Fibroblast of skin of left biceps (primary cell): ENCODE results near the gene FGGY.
"Not testable (repeated sequence)": the region's sequence is repeated elsewhere in the genome, so short reads cannot be mapped to it uniquely, and the experiment has no call there.

ENCODE experiments used
- DNase-seq, 2 experiments: peaks; one replicate each; pipeline ENCODE4 v3.0.0-alpha.2; 2013; ENCODE audit warnings: low read depth in 2 of 2

Gene FGGY

GRCh38 chr1:59733443-59734141 is 436.7 kb downstream of the FGGY start:
- DNase-seq = no peak

- not testable (repeated sequence) for DNase-seq
Observed at GRCh38 chr1:59735927-59736326, 439.0 kb downstream of the FGGY start.

- DNase-seq = no peak
Observed at GRCh38 chr1:59736744-59737143, 439.9 kb downstream of the FGGY start.

- no peak for DNase-seq
Observed at GRCh38 chr1:59737638-59738037, 440.7 kb downstream of the FGGY start.

GRCh38 chr1:59738152-59738551 is 441.3 kb downstream of the FGGY start:
- peak; percentile 77 to 82 for DNase-seq

- DNase-seq = no peak
Observed at GRCh38 chr1:59738591-59739015, 441.7 kb downstream of the FGGY start.

GRCh38 chr1:59739111-59739510 is 442.2 kb downstream of the FGGY start:
- no peak for DNase-seq

GRCh38 chr1:59742526-59742925 is 445.6 kb downstream of the FGGY start:
- no peak for DNase-seq

- no peak for DNase-seq
Observed at GRCh38 chr1:59743324-59744091, 446.6 kb downstream of the FGGY start.

GRCh38 chr1:59747420-59748024 is 450.6 kb downstream of the FGGY start:
- DNase-seq = no peak

- DNase-seq = no peak
Observed at GRCh38 chr1:59748123-59748522, 451.2 kb downstream of the FGGY start.

GRCh38 chr1:59750328-59751003 is 453.6 kb downstream of the FGGY start:
- peak; percentile 50 to 53 for DNase-seq

GRCh38 chr1:59751004-59751395 is 454.1 kb downstream of the FGGY start:
- no peak for DNase-seq

- DNase-seq = no peak
Observed at GRCh38 chr1:59751801-59752200, 454.9 kb downstream of the FGGY start.

GRCh38 chr1:59752556-59753414 is 455.9 kb downstream of the FGGY start:
- DNase-seq = no peak

- peak; percentile 47 to 49 for DNase-seq
Observed at GRCh38 chr1:59755069-59755685, 458.3 kb downstream of the FGGY start.

- DNase-seq = no peak
Observed at GRCh38 chr1:59757197-59757747, 460.4 kb downstream of the FGGY start.

- DNase-seq = peak; percentile 61 to 66
Observed at GRCh38 chr1:59759156-59759925, 462.4 kb downstream of the FGGY start.

- no peak for DNase-seq
Observed at GRCh38 chr1:59761443-59761842, 464.5 kb downstream of the FGGY start.

- DNase-seq = no peak
Observed at GRCh38 chr1:59763418-59763817, 466.5 kb downstream of the FGGY start.
